ENCODE measurements around the gene NFKBIE. TPM values are rescaled to one million over a fixed set of nuclear protein-coding genes. Genes with fewer than 3 reads are reported as not detected.

The NFKBIE gene
- total and polyA plus RNA-seq, 9 of the 15 experiments (the other 6 are each of a cell fraction or from before 2014, with no cell fraction given) = 2.1 to 16.4 (median 11.7) TPM

- TF ChIP-seq ZNF143 (CRISPR knock-in tag; IDR thresholded peaks at IDR 0.05) = no peak
Measured at GRCh38 chr6:44266347-44266746, 996 bp upstream of the NFKBIE start (continued).

GRCh38 chr6:44265722-44266233 is 427 bp upstream of the NFKBIE start:
- peaks cover 3% of the 10 kb centered on the region; the same call in 1 of the 2 replicates for H4K20me1 ChIP-seq (replicated peaks; ENCODE audit: control insufficient read depth, insufficient read depth, low read length)
- H3K27ac ChIP-seq (ENCODE audit: extremely low read depth, low read depth, low read length) = peak overlapping the region; percentile 74; the same call in 1 of the 3 replicates
- WGBS (ENCODE audit: insufficient coverage, low coverage, missing lambda C conversion rate) = 59% methylated on average over 17 of the region's 17 CpGs
- H3K9me3 ChIP-seq (replicated peaks; ENCODE audit: control insufficient read depth, insufficient read depth, low read depth, low read length) = no peaks in the 10 kb centered on the region
- no TSS peak for BruUV-seq (replicated peaks)
- in situ Hi-C loops (cut with MboI) = loop anchor here (5.0 kb wide), 1 partner anchor 77 kb away; the partner anchor contains the start of gene SPATS1
- intact Hi-C loops (cut with micrococcal nuclease) = loop anchor here (5.0 kb wide), 1 partner anchor 168 kb away; no protein-coding TSS in a partner anchor
- H3K9ac ChIP-seq (ENCODE audit: insufficient read depth in 1 of 2, low read depth in 2 of 2, low read length in 2 of 2) = peak overlapping the region in 1 of 2 experiments; percentile 74; a peak in 1 of 4 replicates
- no peak for FAIRE-seq
- H3K36me3 ChIP-seq (ENCODE audit: control insufficient read depth, insufficient read depth, low read length) = peaks cover 22% of the 10 kb centered on the region; the same call in 1 of the 3 replicates
- H3K79me2 ChIP-seq (ENCODE audit: control insufficient read depth, insufficient read depth, low read length) = peaks cover 17% of the 10 kb centered on the region
- ATAC-seq = no peak
- H3K9me1 ChIP-seq (ENCODE audit: control insufficient read depth, insufficient read depth, low read length) = no peaks in the 10 kb centered on the region
- peak overlapping the region; percentile 83 for H3K4me3 ChIP-seq
- DNase-seq (ENCODE audit: extremely low read depth in 1 of 4, low spot score in 3 of 4) = no peak
- H3K4me1 ChIP-seq (replicated peaks in 1 of 2; ENCODE audit: control insufficient read depth in 2 of 2, insufficient read depth in 2 of 2, low read length in 2 of 2) = peaks cover 19 to 36% of the 10 kb centered on the region in 2 experiments; a peak in 4 of 5 replicates
- CTCF ChIA-PET (ENCODE audit: low intra/inter-chr PET ratio) = interaction anchor here (1.0 kb wide), 1 partner anchor 73 kb away, joined by 5 read pairs; no protein-coding TSS in a partner anchor
- peaks cover 16 to 17% of the 10 kb centered on the region in 2 experiments for H3K27me3 ChIP-seq (ENCODE audit: control insufficient read depth in 2 of 2, insufficient read depth in 2 of 2, low read length in 2 of 2)
- POLR2A ChIA-PET = interaction anchor here (0.6 to 8.2 kb wide), 2 partner anchors 18 to 134 kb away, joined by 3 to 69 read pairs; partner anchors contain the start of gene HSP90AB1
- peak overlapping the region; percentile 90 for H3K4me2 ChIP-seq (ENCODE audit: insufficient read depth, low read length)
- H2AFZ ChIP-seq (ENCODE audit: low read depth, low read length) = peak overlapping the region; percentile 86
- TF ChIP-seq PKNOX1 (IDR thresholded peaks at IDR 0.05) (peak; percentile 27; the same call in 1 of the 2 replicates), CBX3 (IDR thresholded peaks at IDR 0.05; ENCODE audit: borderline replicate concordance in 1 of 2, low read length in 2 of 2) (peak in 1 of 2 experiments; percentile 8; a peak in 1 of 3 replicates), SP1 (CRISPR knock-in tag; IDR thresholded peaks at IDR 0.05) (peak; percentile 13; the same call in 1 of the 2 replicates), ZNF655 (CRISPR knock-in tag; IDR thresholded peaks at IDR 0.05) (no peak), NFRKB (IDR thresholded peaks at IDR 0.05; ENCODE audit: low read depth) (peak; percentile 68), ZNF431 (CRISPR knock-in tag; IDR thresholded peaks at IDR 0.05) (no peak), PATZ1 (CRISPR knock-in tag; IDR thresholded peaks at IDR 0.05; ENCODE audit: borderline replicate concordance) (no peak), TEAD4 (IDR thresholded peaks at IDR 0.05; ENCODE audit: low read length) (no peak), TEAD4 (CRISPR knock-in tag; IDR thresholded peaks at IDR 0.05; ENCODE audit: borderline replicate concordance) (no peak), FOS (IDR thresholded peaks at IDR 0.05; ENCODE audit: extremely low read depth, insufficient read length) (no peak), ZNF263 (CRISPR knock-in tag; IDR thresholded peaks at IDR 0.05; ENCODE audit: borderline replicate concordance) (no peak), OTX1 (CRISPR knock-in tag; IDR thresholded peaks at IDR 0.05) (peak; percentile 67; the same call in 1 of the 2 replicates), ZBTB2 (IDR thresholded peaks at IDR 0.05) (peak; percentile 55), ETV1 (tag; conservative IDR thresholded peaks at IDR 0.05; ENCODE audit: low read depth) (peak; percentile 48; the same call in 1 of the 2 replicates)
